GM12875 (cell line): ENCODE results near the gene MCF2L2.

ENCODE experiments used
- H3K4me3 ChIP-seq: one replicate; pipeline ENCODE4 v1.5.1; 2011; ENCODE audit warnings: low read depth, low read length, control low read depth
- TF ChIP-seq, protein P1 (sequence below): IDR thresholded peaks from 2 replicates; pipeline ENCODE4 v1.5.1; 2011; ENCODE audit warnings: low read depth, mild to moderate bottlenecking, control low read depth, inconsistent platforms, low read length, moderate library complexity, borderline replicate concordance; ENCODE audit not compliant: insufficient read depth

The MCF2L2 gene

DNA sequence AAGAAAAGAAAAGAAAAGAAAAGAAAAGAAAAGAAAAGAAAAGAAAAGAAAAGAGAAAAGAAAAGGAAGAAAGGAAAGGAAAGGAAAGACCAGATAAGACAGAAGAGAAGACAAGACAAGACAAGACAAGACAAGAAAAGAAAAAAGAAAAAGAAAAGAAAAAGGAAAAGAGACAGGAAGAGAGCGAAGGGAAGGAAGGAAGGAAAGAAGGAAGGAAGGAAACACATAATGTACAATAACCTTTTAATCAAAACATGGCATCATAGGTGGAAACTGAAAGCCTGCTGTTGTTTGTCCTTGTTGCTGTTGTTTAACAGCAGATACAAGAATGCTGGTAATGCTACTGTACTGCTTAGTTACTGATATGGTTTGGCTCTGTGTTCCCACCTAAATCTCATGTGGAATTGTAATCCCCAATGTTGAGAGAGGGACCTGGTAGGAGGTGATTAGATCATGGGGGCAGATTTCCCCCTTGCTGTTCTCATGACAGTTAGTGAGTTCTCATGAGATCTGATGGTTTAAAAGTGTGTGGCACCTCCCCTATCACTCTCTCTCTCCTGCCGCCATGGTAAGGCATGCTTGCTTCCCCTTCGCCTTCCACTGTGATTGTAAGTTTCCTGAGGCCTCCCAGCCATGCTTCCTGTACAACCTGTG is 67.3 kb downstream of the MCF2L2 start:
- no peak overlapping the region for H3K4me3 ChIP-seq
- TF ChIP-seq, protein P1, sequence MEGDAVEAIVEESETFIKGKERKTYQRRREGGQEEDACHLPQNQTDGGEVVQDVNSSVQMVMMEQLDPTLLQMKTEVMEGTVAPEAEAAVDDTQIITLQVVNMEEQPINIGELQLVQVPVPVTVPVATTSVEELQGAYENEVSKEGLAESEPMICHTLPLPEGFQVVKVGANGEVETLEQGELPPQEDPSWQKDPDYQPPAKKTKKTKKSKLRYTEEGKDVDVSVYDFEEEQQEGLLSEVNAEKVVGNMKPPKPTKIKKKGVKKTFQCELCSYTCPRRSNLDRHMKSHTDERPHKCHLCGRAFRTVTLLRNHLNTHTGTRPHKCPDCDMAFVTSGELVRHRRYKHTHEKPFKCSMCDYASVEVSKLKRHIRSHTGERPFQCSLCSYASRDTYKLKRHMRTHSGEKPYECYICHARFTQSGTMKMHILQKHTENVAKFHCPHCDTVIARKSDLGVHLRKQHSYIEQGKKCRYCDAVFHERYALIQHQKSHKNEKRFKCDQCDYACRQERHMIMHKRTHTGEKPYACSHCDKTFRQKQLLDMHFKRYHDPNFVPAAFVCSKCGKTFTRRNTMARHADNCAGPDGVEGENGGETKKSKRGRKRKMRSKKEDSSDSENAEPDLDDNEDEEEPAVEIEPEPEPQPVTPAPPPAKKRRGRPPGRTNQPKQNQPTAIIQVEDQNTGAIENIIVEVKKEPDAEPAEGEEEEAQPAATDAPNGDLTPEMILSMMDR = no peak

DNA sequence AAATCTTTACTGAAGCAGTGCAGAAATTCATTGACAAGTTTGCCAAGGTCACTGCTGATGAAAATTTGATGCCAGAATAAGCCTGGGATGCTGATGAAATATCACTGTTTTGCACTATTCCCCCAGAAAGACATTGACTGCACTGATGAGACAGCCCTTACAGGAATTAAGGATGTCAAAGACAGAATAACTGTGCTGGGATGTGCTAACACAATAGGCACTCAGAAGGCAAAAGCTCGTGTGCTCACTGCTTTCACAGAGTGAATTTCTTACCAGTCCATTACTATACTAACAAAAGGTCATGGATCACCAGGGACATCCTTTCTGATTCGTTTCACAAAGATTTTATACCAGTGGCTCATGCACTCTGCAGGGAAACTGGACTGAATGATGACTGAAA is 69.4 kb downstream of the MCF2L2 start:
- TF ChIP-seq, protein P1 = no peak
- H3K4me3 ChIP-seq = no peak overlapping the region

DNA sequence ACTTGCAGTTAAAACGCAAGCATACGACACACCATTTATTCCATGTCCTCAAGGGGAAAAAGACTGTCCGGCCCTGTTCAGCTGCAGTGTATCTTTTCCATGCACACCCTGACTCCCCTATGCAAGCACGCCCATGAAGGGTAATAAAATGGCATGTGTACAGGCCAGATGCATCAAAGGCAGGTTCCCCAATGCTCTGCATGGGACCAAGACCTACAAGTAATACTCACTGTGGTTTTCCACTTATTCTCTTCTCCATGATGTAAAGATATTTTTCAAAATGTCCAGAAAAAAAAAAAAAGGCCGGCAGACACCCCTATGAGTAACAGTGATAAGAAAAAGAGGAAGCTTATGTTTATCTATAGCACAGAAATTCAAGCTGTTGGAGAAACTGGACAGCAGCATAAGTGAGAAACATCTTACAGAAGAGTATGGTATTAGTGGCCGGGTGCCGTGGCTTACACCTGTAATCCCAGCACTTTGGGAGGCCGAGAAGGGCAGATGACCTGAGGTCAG is 70.8 kb downstream of the MCF2L2 start:
- no peak overlapping the region for H3K4me3 ChIP-seq
- TF ChIP-seq, protein P1 = no peak

DNA sequence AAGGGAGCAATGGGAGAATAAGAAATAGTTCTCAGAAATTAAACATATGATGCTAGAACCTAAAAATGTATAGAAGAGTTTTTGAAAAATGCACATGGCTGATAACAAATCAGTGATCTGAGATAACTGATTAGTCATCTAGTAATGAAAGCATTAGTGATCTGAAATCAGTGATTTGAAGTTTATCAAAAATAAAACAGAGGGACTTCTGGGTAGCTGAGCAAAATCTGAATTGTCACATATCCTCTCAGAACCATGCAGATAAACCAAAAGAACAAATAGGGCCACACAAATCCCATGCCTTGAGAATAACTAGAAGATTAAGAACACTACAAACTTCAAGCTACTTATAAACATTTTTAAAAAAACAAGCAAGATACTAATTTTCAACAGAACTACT is 71.5 kb downstream of the MCF2L2 start:
- TF ChIP-seq, protein P1 = no peak
- H3K4me3 ChIP-seq = no peak overlapping the region

DNA sequence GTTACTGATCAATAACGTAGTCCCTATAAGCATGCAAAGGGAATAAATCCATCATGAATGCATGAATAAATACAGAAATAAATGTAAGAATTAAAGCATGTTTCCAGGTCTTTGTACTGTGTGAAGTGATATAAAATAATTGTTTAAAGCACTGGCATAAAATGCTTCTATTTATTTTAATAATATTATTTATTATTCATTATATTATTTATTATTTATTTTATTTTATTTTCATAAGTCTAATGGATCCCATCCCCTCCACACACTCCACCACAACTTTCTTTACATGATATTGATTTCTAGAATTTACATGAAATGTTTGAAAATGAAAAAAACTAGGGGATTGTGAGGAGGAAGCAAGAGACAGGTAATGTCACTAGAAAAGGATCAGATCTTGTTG is 73.5 kb downstream of the MCF2L2 start:
- TF ChIP-seq, protein P1 = no peak
- H3K4me3 ChIP-seq = no peak overlapping the region

DNA sequence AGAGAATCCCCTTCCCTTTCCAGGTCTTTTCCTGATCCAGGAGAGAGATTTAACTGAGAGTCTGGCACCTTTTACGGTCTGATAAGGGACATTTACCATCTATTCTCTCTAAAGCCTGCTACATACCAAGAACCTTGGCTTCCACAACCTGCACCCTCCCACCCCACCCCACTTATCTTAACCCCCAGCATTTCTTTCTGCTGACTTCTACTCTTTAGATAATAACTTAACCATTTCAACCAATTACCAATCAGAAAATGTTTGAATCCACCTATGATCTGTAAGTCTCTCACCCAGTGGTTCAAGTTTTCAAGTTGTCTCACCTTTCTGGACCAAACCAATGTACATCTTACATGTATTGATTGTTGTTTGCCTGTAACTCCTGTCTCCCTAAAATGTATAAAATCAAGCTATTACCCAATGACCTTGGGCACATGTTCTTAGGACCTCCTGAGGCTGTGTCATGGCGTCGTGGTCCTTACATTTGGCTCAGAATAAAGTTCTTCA is 74.0 kb downstream of the MCF2L2 start:
- no peak overlapping the region for H3K4me3 ChIP-seq
- TF ChIP-seq, protein P1 = no peak

DNA sequence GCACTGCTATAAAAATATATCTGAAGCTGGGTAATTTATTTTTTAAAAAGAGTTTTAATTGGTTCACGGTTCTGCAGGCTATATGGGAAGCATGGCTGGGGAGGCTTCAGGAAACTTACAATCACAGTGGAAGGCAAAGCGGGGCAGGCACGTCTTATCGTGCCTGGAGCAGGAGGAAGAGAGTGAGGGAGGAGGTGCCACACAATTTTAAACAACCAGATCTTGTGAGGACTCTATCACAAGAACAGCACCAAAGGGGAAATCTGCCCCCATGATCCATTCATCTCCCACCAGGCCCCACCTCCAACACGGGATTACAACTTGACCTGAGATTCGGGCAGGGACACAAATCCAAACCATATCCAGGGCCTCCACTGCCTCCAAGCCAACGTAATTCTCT is 75.0 kb downstream of the MCF2L2 start:
- no peak overlapping the region for H3K4me3 ChIP-seq
- TF ChIP-seq, protein P1 = no peak
